Fibroblast of the aortic adventitia (primary cell): ENCODE measurements around the gene CAMTA1. TPM values are rescaled to one million over a fixed set of nuclear protein-coding genes. Genes with fewer than 3 reads are reported as not detected.

Source experiments
- DNase-seq: peaks from one replicate; pipeline ENCODE4 v3.0.0-alpha.2; 2010; ENCODE audit warnings: low read depth
- H3K4me3 ChIP-seq: 2 replicates; pipeline ENCODE4 v1.5.1; 2011; ENCODE audit warnings: low read depth, mild to moderate bottlenecking, control low read depth, low read length, moderate library complexity
- total RNA-seq: library from RNA; depleted of rRNA; stranded (reverse); fragments of >200 nt; gene quantifications from 2 replicates; pipeline ENCODE4 v1.2.3, GENCODE V29; 2012; ENCODE audit warnings: low replicate concordance
- TF ChIP-seq, protein P1 (sequence below): IDR thresholded peaks from 2 replicates; pipeline ENCODE4 v1.5.1; 2011; ENCODE audit warnings: mild to moderate bottlenecking, low read length, control low read depth, inconsistent platforms; ENCODE audit not compliant: insufficient read depth

Gene CAMTA1
- total RNA-seq, 1 donor = 91.9 TPM

GRCh38 chr1:6771441-6771769 is 13.8 kb upstream of the CAMTA1 start:
- DNase-seq = no peak
- TF ChIP-seq, protein P1, sequence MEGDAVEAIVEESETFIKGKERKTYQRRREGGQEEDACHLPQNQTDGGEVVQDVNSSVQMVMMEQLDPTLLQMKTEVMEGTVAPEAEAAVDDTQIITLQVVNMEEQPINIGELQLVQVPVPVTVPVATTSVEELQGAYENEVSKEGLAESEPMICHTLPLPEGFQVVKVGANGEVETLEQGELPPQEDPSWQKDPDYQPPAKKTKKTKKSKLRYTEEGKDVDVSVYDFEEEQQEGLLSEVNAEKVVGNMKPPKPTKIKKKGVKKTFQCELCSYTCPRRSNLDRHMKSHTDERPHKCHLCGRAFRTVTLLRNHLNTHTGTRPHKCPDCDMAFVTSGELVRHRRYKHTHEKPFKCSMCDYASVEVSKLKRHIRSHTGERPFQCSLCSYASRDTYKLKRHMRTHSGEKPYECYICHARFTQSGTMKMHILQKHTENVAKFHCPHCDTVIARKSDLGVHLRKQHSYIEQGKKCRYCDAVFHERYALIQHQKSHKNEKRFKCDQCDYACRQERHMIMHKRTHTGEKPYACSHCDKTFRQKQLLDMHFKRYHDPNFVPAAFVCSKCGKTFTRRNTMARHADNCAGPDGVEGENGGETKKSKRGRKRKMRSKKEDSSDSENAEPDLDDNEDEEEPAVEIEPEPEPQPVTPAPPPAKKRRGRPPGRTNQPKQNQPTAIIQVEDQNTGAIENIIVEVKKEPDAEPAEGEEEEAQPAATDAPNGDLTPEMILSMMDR = no peak
- no peak overlapping the region for H3K4me3 ChIP-seq

DNA sequence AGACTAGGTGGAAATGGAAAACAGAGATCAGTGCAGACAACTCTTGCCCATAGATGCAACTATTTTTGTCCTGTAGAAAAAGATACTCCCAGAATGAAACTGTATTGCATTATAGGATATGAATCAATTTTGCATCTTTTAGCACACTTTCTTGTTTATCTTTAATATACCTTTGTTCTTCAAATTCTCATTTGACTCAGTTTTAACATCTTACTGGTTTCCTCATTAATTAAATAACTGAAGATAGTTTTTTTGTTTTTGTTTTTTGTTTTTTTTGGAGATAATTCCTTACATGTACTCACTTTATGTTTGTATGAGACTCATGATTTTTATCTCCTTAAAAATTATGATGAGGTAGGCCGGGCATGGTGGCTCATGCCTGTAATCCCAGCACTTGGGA is 10.9 kb upstream of the CAMTA1 start:
- DNase-seq = no peak
- H3K4me3 ChIP-seq = no peak overlapping the region
- TF ChIP-seq, protein P1 = no peak

GRCh38 chr1:6775261-6776043 is 9.8 kb upstream of the CAMTA1 start:
- no peak for DNase-seq
- no peak overlapping the region for H3K4me3 ChIP-seq
- TF ChIP-seq, protein P1 = no peak

DNA sequence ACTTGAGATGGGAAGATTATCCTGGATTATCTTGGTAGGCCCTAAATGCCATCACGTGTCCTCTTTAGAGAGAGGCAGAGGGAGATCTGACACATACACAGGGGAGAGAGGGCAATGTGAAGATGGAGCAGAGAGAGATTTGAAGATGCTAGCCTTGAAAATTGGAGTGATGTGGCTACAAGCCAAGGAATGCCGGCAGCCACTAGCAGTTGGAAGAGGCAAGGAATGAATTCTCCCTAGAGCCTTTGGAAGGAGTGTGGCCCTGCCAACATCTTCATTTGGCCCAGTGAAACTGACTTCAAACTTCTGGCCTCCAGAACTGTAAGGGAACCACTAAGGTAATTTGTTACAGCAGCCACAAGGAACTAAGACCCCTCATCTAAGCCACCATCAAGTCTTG is 8.9 kb upstream of the CAMTA1 start:
- DNase-seq = no peak
- TF ChIP-seq, protein P1 = no peak
- no peak overlapping the region for H3K4me3 ChIP-seq

- TF ChIP-seq, protein P1 = no peak
- H3K4me3 ChIP-seq = no peak overlapping the region
- DNase-seq = no peak
Observed at GRCh38 chr1:6776895-6777294, 8.4 kb upstream of the CAMTA1 start.

- TF ChIP-seq, protein P1 = no peak
- no peak overlapping the region for H3K4me3 ChIP-seq
- DNase-seq = no peak
Observed at GRCh38 chr1:6777813-6778212, 7.4 kb upstream of the CAMTA1 start.

- H3K4me3 ChIP-seq = no peak overlapping the region
- no peak for DNase-seq
- TF ChIP-seq, protein P1 = no peak
Observed at GRCh38 chr1:6779089-6779805, 6.0 kb upstream of the CAMTA1 start.
